LNCaP clone FGC (cell line): ENCODE results near the gene SWSAP1.

Experiments used
- DNase-seq: peaks from one replicate; pipeline ENCODE4 v3.0.0-alpha.2; 2011; ENCODE audit warnings: low read depth
- H3K4me3 ChIP-seq: 2 replicates; pipeline ENCODE4 v1.5.1; 2011; ENCODE audit warnings: mild to moderate bottlenecking, low read depth, low read length, control low read depth
- TF ChIP-seq, protein P1 (sequence below): IDR thresholded peaks from 2 replicates; pipeline ENCODE4 v1.5.1; 2012; ENCODE audit warnings: mild to moderate bottlenecking; ENCODE audit not compliant: control insufficient read depth, insufficient read depth; ENCODE audit errors: extremely low read depth

Gene SWSAP1

DNA sequence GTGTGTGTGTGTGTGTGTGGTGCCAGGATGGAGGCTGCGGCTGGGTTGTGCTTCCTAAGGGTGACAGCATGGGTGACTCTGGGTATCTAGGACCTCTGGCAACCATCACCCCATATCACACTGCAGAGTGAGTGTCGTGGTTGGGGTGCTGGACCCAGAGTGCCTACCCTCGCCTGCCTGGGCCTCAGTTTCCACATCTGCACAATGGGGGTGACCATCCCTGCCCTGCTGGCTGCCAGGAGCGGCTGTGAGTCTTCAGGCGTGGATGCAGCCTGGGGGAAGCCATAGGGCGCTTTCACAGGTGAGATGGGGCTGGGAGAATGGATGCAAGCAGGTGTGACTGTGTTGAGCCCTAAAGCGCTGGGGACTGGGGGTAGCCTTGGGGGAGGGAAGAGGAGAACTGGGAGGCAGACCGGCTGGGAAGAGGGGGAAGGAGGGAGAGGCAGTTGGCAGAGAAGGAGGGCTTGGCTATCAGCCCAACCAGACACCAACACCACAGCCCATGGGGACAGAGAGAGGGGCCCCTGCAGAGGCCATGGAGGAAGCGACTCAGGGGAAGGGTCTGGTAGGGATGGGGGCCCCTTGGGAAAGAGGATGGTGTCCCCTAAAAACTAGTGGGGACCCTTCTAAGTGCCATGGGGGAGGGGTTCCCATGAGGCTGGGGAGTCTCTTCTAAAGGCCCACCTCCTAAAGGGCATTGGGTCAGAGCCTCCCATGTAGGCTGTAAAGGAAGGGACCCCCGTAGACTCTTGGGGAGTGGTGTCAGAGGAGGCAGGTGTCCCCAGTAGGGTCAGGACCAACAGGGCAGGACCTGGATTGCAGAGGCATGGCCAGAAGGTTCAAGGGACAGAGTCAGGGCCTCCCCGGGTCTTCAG is 17.6 kb upstream of the SWSAP1 start:
- H3K4me3 ChIP-seq, result no peak overlapping the region
- TF ChIP-seq, protein P1, sequence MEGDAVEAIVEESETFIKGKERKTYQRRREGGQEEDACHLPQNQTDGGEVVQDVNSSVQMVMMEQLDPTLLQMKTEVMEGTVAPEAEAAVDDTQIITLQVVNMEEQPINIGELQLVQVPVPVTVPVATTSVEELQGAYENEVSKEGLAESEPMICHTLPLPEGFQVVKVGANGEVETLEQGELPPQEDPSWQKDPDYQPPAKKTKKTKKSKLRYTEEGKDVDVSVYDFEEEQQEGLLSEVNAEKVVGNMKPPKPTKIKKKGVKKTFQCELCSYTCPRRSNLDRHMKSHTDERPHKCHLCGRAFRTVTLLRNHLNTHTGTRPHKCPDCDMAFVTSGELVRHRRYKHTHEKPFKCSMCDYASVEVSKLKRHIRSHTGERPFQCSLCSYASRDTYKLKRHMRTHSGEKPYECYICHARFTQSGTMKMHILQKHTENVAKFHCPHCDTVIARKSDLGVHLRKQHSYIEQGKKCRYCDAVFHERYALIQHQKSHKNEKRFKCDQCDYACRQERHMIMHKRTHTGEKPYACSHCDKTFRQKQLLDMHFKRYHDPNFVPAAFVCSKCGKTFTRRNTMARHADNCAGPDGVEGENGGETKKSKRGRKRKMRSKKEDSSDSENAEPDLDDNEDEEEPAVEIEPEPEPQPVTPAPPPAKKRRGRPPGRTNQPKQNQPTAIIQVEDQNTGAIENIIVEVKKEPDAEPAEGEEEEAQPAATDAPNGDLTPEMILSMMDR, result no peak
- DNase-seq, result no peak

DNA sequence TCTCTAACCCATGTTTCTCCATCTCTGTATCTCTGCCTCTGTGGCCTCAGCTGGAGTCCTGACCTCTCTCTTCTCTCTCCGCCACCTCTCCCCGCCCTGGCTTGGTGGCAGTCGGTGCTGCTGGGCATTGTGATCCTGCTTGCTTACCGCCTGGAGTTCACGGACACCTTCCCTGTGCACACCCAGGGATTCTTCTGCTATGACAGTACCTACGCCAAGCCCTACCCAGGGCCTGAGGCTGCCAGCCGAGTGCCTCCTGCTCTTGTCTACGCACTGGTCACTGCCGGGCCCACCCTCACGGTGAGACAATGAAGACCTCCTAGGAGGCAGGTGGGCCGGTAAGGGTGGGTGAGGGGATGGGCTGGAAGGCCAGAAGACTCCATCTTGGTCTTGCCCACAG is 15.0 kb upstream of the SWSAP1 start:
- TF ChIP-seq, protein P1, result no peak

GRCh38 chr19:11361037-11361770 is 13.3 kb upstream of the SWSAP1 start:
- DNase-seq, result no peak
- no peak overlapping the region for H3K4me3 ChIP-seq
- TF ChIP-seq, protein P1, result no peak

More for the DNA sequence above, 15.0 kb upstream of the SWSAP1 start:
- no peak for DNase-seq
- H3K4me3 ChIP-seq, result no peak overlapping the region

DNA sequence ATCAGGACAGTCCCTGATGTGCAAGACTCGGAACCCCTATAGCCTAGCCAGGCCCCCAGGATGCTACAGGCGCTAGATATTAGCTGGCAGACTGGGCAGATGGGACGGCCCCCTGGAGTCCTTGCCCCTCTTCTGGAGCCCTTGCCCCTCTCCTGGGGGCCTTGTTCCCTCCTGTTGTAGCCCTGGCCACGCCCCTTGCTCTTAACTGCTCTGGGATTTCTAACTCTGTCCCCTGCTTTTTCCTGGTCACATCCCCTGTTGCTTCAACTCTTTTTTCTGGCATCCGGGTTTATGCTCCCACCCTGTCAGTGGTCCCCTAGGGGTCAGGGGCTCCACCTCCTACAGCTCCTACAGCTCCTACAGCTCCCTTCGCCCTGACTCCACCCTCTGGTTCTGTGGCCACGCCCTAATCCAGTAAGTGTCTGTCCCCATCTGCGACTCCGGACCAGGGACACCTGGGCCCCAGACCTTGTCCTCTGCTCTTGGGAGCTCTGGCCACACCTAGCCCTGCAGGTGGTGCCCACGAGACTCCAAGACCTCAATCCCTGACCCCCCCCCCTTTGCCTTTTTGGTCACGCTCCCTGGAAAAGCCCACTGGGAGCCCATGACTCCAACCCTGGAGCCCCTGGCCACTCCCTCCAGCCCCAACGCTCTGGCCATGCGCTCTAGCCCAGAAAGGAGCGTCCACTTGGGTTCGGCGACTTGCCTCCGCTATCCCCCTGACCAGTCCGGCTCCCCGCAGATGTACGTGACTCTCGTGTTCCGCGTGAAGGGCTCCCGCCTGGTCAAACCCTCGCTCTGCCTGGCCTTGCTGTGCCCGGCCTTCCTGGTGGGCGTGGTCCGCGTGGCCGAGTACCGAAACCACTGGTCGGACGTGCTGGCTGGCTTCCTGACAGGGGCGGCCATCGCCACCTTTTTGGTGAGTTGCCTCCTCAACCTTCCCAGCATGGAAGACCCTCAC is 12.4 kb upstream of the SWSAP1 start:
- TF ChIP-seq, protein P1, result no peak
- no peak for DNase-seq
- no peak overlapping the region for H3K4me3 ChIP-seq

GRCh38 chr19:11363881-11364280 is 10.6 kb upstream of the SWSAP1 start:
- TF ChIP-seq, protein P1, result no peak
- H3K4me3 ChIP-seq, result no peak overlapping the region
- no peak for DNase-seq

GRCh38 chr19:11364296-11364904 is 10.1 kb upstream of the SWSAP1 start:
- H3K4me3 ChIP-seq, result no peak overlapping the region
- TF ChIP-seq, protein P1, result no peak
- DNase-seq, result no peak
